ENCODE results near the gene XPO5. TPM values are rescaled to one million over a fixed set of nuclear protein-coding genes. Genes with fewer than 3 reads are reported as not detected.
A peak's percentile ranks its signal among the peaks of the same experiment; 100 is the strongest.

XPO5 gene
- total and polyA plus RNA-seq, 9 of the 15 experiments (the other 6 are each of a cell fraction or from before 2014, with no cell fraction given) = 36.0 to 170 (median 99.1) TPM

GRCh38 chr6:43477235-43478007 is 98.4 kb downstream of the XPO5 start, which contains the start of gene TJAP1 (continued):
- TF ChIP-seq ZNF512 (tag; IDR thresholded peaks at IDR 0.05) (peak; percentile 82), ZEB2 (IDR thresholded peaks at IDR 0.05) (no peak), NBN (IDR thresholded peaks at IDR 0.05; ENCODE audit: low read depth) (0 out of 2 replicates have a peak, but pooled peaks have one; percentile 40), TBL1XR1 (IDR thresholded peaks at IDR 0.05; ENCODE audit: low read length in 2 of 2) (no peak), PTBP1 (IDR thresholded peaks at IDR 0.05; ENCODE audit: low read depth, low read length) (no peak), PURB (CRISPR knock-in tag; IDR thresholded peaks at IDR 0.05; ENCODE audit: low read depth) (no peak), EP300 (IDR thresholded peaks at IDR 0.05; ENCODE audit: low read length) (peak; percentile 22; the same call in 1 of the 2 replicates), CUX1 (CRISPR knock-in tag; IDR thresholded peaks at IDR 0.05) (no peak), TCF15 (CRISPR knock-in tag; IDR thresholded peaks at IDR 0.05) (no peak), KLF10 (CRISPR knock-in tag; IDR thresholded peaks at IDR 0.05) (no peak), CBX8 (IDR thresholded peaks at IDR 0.05; ENCODE audit: borderline replicate concordance, extremely low read depth, low read depth, low read length, poor library complexity, severe bottlenecking) (no peak), ESRRB (CRISPR knock-in tag; IDR thresholded peaks at IDR 0.05; ENCODE audit: borderline replicate concordance) (no peak), ZBED1 (IDR thresholded peaks at IDR 0.05) (no peak), JUN (IDR thresholded peaks at IDR 0.05; ENCODE audit: borderline replicate concordance, low read depth, low read length) (0 out of 2 replicates have a peak, but pooled peaks have one; percentile 9), JUN (CRISPR knock-in tag; IDR thresholded peaks at IDR 0.05; ENCODE audit: borderline replicate concordance) (no peak), EZH2 (IDR thresholded peaks at IDR 0.05; ENCODE audit: borderline replicate concordance, low read depth, low read length) (no peak), PHF21A (IDR thresholded peaks at IDR 0.05; ENCODE audit: borderline replicate concordance, low read depth) (no peak), CBFA2T2 (conservative IDR thresholded peaks at IDR 0.05) (no peak), ZNF146 (CRISPR knock-in tag; IDR thresholded peaks at IDR 0.05; ENCODE audit: unreplicated experiment) (no peak), HNRNPK (IDR thresholded peaks at IDR 0.05; ENCODE audit: low read depth, low read length, poor library complexity, severe bottlenecking) (peak; percentile 39), ZNF253 (CRISPR knock-in tag; conservative IDR thresholded peaks at IDR 0.05) (no peak), POLR2AphosphoS2 (IDR thresholded peaks at IDR 0.05; ENCODE audit: low read length) (peak; percentile 74; the same call in 1 of the 2 replicates), HDAC1 (IDR thresholded peaks at IDR 0.05) (peak; percentile 14 to 86; a peak in 3 of 4 replicates)
